Nephron progenitor cell (in vitro differentiated cells): ENCODE results near the gene LAMB4.

ENCODE experiments used
- DNase-seq: peaks from one replicate; pipeline ENCODE4 v3.0.0; 2021
- H3K27ac Mint-ChIP-seq: 2 replicates; pipeline ENCODE4 v1.8.0; 2021; ENCODE audit warnings: mild to moderate bottlenecking, moderate library complexity, mixed read lengths
- H3K27me3 Mint-ChIP-seq: 2 replicates; pipeline ENCODE4 v1.8.0; 2021; ENCODE audit warnings: mild to moderate bottlenecking, low read depth, mixed read lengths; ENCODE audit not compliant: poor library complexity
- H3K36me3 Mint-ChIP-seq: 2 replicates; pipeline ENCODE4 v1.8.0; 2021; ENCODE audit warnings: low read depth, mixed read lengths
- H3K4me1 Mint-ChIP-seq: 2 replicates; pipeline ENCODE4 v1.8.0; 2021; ENCODE audit warnings: mixed read lengths
- H3K4me3 Mint-ChIP-seq: 2 replicates; pipeline ENCODE4 v1.8.0; 2021; ENCODE audit warnings: mild to moderate bottlenecking, moderate library complexity, mixed read lengths
- H3K9me3 Mint-ChIP-seq: 2 replicates; pipeline ENCODE4 v1.8.0; 2021; ENCODE audit warnings: mild to moderate bottlenecking, moderate library complexity, mixed read lengths
- CTCF ChIP-seq: fragments of 200-600 bp; sonication (generic); IDR thresholded peaks from 2 replicates; pipeline ENCODE4 v1.5.0; 2021; ENCODE audit warnings: antibody characterized with exemption

LAMB4 gene

DNA sequence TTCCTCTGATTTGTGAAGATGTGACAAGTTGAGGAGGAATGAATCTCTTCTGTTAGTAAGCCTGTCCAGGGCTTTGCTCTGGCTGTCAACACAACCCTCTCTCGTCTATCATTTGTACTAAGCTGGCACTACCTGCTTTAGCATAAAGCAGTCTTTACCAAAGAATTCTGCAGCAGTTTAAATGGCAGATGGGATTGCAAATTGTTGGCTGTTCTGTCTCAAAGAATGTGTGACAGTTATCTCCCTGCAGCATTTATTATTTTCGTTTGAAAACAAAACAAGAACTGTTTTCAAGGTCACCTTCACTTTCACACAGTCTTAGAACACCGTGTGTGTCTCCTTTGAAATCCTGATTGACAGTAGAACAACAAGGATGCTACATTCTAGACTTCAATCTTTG is 122.4 kb downstream of the LAMB4 start:
- TF ChIP-seq CTCF: no peak
- H3K36me3 Mint-ChIP-seq: no peaks in the 10 kb centered on the region
- peaks cover 16% of the 10 kb centered on the region for H3K4me1 Mint-ChIP-seq
- DNase-seq: no peak
- H3K4me3 Mint-ChIP-seq: no peak overlapping the region
- H3K9me3 Mint-ChIP-seq: no peaks in the 10 kb centered on the region
- H3K27ac Mint-ChIP-seq: no peak overlapping the region
- H3K27me3 Mint-ChIP-seq: peaks cover 56% of the 10 kb centered on the region

- Mint-ChIP-seq H3K4me3 (no peak overlapping the region), H3K27me3 (peaks cover 58% of the 10 kb centered on the region), H3K4me1 (peaks cover 16% of the 10 kb centered on the region), H3K36me3 (no peaks in the 10 kb centered on the region), H3K9me3 (no peaks in the 10 kb centered on the region), H3K27ac (no peak overlapping the region)
- no peak for DNase-seq
- no peak for TF ChIP-seq CTCF
Observed at GRCh38 chr7:108007261-108007660, 122.9 kb downstream of the LAMB4 start.

GRCh38 chr7:108004220-108005142 is 125.7 kb downstream of the LAMB4 start:
- H3K9me3 Mint-ChIP-seq: peaks cover 5% of the 10 kb centered on the region
- peak; percentile 20 for DNase-seq
- no peak for TF ChIP-seq CTCF
- peaks cover 28% of the 10 kb centered on the region for H3K4me1 Mint-ChIP-seq
- H3K27ac Mint-ChIP-seq: no peak overlapping the region
- H3K27me3 Mint-ChIP-seq: peaks cover 63% of the 10 kb centered on the region
- no peaks in the 10 kb centered on the region for H3K36me3 Mint-ChIP-seq
- H3K4me3 Mint-ChIP-seq: peak overlapping the region; percentile 97

GRCh38 chr7:108003599-108003935 is 126.6 kb downstream of the LAMB4 start:
- Mint-ChIP-seq H3K9me3 (peaks cover 5% of the 10 kb centered on the region), H3K4me3 (peak overlapping the region; percentile 97), H3K27ac (no peak overlapping the region), H3K4me1 (peaks cover 38% of the 10 kb centered on the region), H3K27me3 (peaks cover 60% of the 10 kb centered on the region), H3K36me3 (no peaks in the 10 kb centered on the region)
- TF ChIP-seq CTCF: no peak
- DNase-seq: no peak

- Mint-ChIP-seq H3K36me3 (peaks cover 3% of the 10 kb centered on the region), H3K4me3 (peak within 1 kb of the TSS; percentile 97), H3K9me3 (peaks cover 5% of the 10 kb centered on the region), H3K4me1 (peaks cover 40% of the 10 kb centered on the region), H3K27ac (no peak within 1 kb of the TSS), H3K27me3 (peaks cover 56% of the 10 kb centered on the region)
- peak; percentile 86 for DNase-seq
- TF ChIP-seq CTCF: no peak
Observed at GRCh38 chr7:108002726-108003598, 127.2 kb downstream of the LAMB4 start, which contains the start of gene LAMB1. Gene LAMB1, minus strand, starts transcription at chr7:108003161. Its CDS starts 276 bp downstream, at chr7:108002885.
